HEK293 (cell line): Measurements from ENCODE around the gene HAND1.

Source experiments
- CTCF ChIA-PET: fragments of 350-600 bp; formaldehyde crosslinking; extraction: SDS; loops from one replicate; lab custom pipeline; 2021; ENCODE audit warnings: antibody characterized with exemption; lab: Yijun Ruan, JAX
- POLR2A ChIA-PET: fragments of 300-600 bp; formaldehyde crosslinking; extraction: SDS; loops from one replicate; lab custom pipeline; 2020; ENCODE audit warnings: antibody characterized with exemption, inconsistent platforms; lab: Yijun Ruan, JAX
- H3K27ac ChIP-seq: fragments of 200-500 bp; sonication (Bioruptor generic); 2 replicates; pipeline ENCODE4 v1.5.1; 2014; ENCODE audit warnings: low read depth, low read length, control low read depth, inconsistent platforms; ENCODE audit errors: extremely low read depth
- H3K36me3 ChIP-seq, 2 experiments: fragments of 200-500 bp in 1 of 2; sonication (Bioruptor generic) in 1 of 2; 1 replicate in 1 of 2; 2 replicates in 1 of 2; pipeline ENCODE4 v1.5.1; 2014 to 2017; ENCODE audit warnings: inconsistent platforms in 2 of 2, low read length in 2 of 2; ENCODE audit not compliant: control insufficient read depth in 2 of 2, insufficient read depth in 1 of 2
- H3K4me1 ChIP-seq: fragments of 200-500 bp; sonication (Bioruptor generic); 2 replicates; pipeline ENCODE4 v1.5.1; 2014; ENCODE audit warnings: mild to moderate bottlenecking, low read length, inconsistent platforms; ENCODE audit not compliant: control insufficient read depth, insufficient read depth
- H3K4me3 ChIP-seq: 2 replicates; pipeline ENCODE4 v1.5.1; 2011; ENCODE audit warnings: low read depth, mild to moderate bottlenecking, control low read depth, low read length, moderate library complexity
- H3K9me3 ChIP-seq: fragments of 200-500 bp; sonication (Bioruptor generic); 2 replicates; pipeline ENCODE4 v1.5.1; 2014; ENCODE audit warnings: low read depth, low read length, inconsistent platforms; ENCODE audit not compliant: control insufficient read depth, insufficient read depth
- BCL11A ChIP-seq: fragments of 450-650 bp; formaldehyde crosslinking; IDR thresholded peaks from 2 replicates; pipeline ENCODE4 v1.5.1; 2016; ENCODE audit warnings: low read depth, missing biosample characterization, missing genetic modification characterization
- FEZF1 ChIP-seq: fragments of 450-650 bp; formaldehyde crosslinking; IDR thresholded peaks from 2 replicates; pipeline ENCODE4 v1.5.1; 2016; ENCODE audit warnings: missing biosample characterization, missing genetic modification characterization
- KLF10 ChIP-seq: fragments of 450-650 bp; IDR thresholded peaks from 2 replicates; pipeline ENCODE4 v1.5.1; 2018; ENCODE audit warnings: missing biosample characterization, mild to moderate bottlenecking, missing genetic modification characterization
- OVOL3 ChIP-seq: fragments of 450-650 bp; formaldehyde crosslinking; IDR thresholded peaks from 2 replicates; pipeline ENCODE4 v1.5.1; 2016; ENCODE audit warnings: missing biosample characterization, missing genetic modification characterization
- PRDM1 ChIP-seq: fragments of 450-650 bp; formaldehyde crosslinking; IDR thresholded peaks from 2 replicates; pipeline ENCODE4; 2016; ENCODE audit warnings: missing biosample characterization, missing genetic modification characterization
- SALL2 ChIP-seq: fragments of 450-650 bp; formaldehyde crosslinking; IDR thresholded peaks from 2 replicates; pipeline ENCODE4 v1.5.0; 2017; ENCODE audit warnings: missing biosample characterization, mild to moderate bottlenecking, missing genetic modification characterization, borderline replicate concordance
- SCRT2 ChIP-seq: fragments of 450-650 bp; formaldehyde crosslinking; IDR thresholded peaks from 2 replicates; pipeline ENCODE4 v1.5.1; 2016; ENCODE audit warnings: missing biosample characterization, missing genetic modification characterization
- TCF7L2 ChIP-seq: IDR thresholded peaks from 2 replicates; pipeline ENCODE4 v1.6.1; 2011; ENCODE audit warnings: low read depth, mild to moderate bottlenecking, inconsistent platforms, low read length, moderate library complexity, borderline replicate concordance
- YY2 ChIP-seq: fragments of 450-650 bp; formaldehyde crosslinking; IDR thresholded peaks from 2 replicates; pipeline ENCODE4 v1.5.1; 2016; ENCODE audit warnings: missing biosample characterization, missing genetic modification characterization
- ZBTB21 ChIP-seq: fragments of 450-650 bp; formaldehyde crosslinking; IDR thresholded peaks from 2 replicates; pipeline ENCODE4 v1.5.1; 2017; ENCODE audit warnings: missing biosample characterization, missing genetic modification characterization
- ZBTB7A ChIP-seq: fragments of 450-650 bp; formaldehyde crosslinking; IDR thresholded peaks from 2 replicates; pipeline ENCODE4 v1.5.1; 2016; ENCODE audit warnings: low read depth, missing biosample characterization, missing genetic modification characterization
- ZBTB8A ChIP-seq: fragments of 450-650 bp; formaldehyde crosslinking; IDR thresholded peaks from 2 replicates; pipeline ENCODE4 v1.5.1; 2016; ENCODE audit warnings: missing biosample characterization, missing genetic modification characterization
- ZIC2 ChIP-seq: fragments of 450-650 bp; formaldehyde crosslinking; IDR thresholded peaks from 2 replicates; pipeline ENCODE4 v1.5.1; 2016; ENCODE audit warnings: missing biosample characterization, missing genetic modification characterization
- ZNF223 ChIP-seq: fragments of 450-650 bp; formaldehyde crosslinking; IDR thresholded peaks from 2 replicates; pipeline ENCODE4 v1.5.1; 2016; ENCODE audit warnings: missing biosample characterization, missing genetic modification characterization
- ZNF362 ChIP-seq: fragments of 450-650 bp; formaldehyde crosslinking; IDR thresholded peaks from 2 replicates; pipeline ENCODE4 v1.5.1; 2016; ENCODE audit warnings: missing biosample characterization, missing genetic modification characterization
- ZNF585B ChIP-seq: fragments of 450-650 bp; formaldehyde crosslinking; IDR thresholded peaks from 2 replicates; pipeline ENCODE4 v1.5.1; 2016; ENCODE audit warnings: missing biosample characterization, missing genetic modification characterization
- ZNF768 ChIP-seq: fragments of 450-650 bp; formaldehyde crosslinking; IDR thresholded peaks from 2 replicates; pipeline ENCODE4 v1.5.1; 2018; ENCODE audit warnings: missing biosample characterization, mild to moderate bottlenecking, missing genetic modification characterization
- ZNF837 ChIP-seq: fragments of 450-650 bp; formaldehyde crosslinking; IDR thresholded peaks from 2 replicates; pipeline ENCODE4 v1.5.1; 2016; ENCODE audit warnings: missing biosample characterization, missing genetic modification characterization
- ZSCAN18 ChIP-seq: fragments of 450-650 bp; formaldehyde crosslinking; IDR thresholded peaks from 2 replicates; pipeline ENCODE4 v1.5.1; 2016; ENCODE audit warnings: missing biosample characterization, missing genetic modification characterization
- ZSCAN23 ChIP-seq: fragments of 450-650 bp; formaldehyde crosslinking; IDR thresholded peaks from 2 replicates; pipeline ENCODE4 v1.5.1; 2016; ENCODE audit warnings: missing biosample characterization, missing genetic modification characterization

The HAND1 gene

GRCh38 chr5:154518438-154518867, 40.4 kb upstream of the HAND1 start (continued):
- TF ChIP-seq ZNF837 (tag by site-specific recombination) (no peak), PRDM1 (tag by site-specific recombination) (no peak), SCRT2 (tag by site-specific recombination) (no peak), FEZF1 (tag by site-specific recombination) (no peak), YY2 (tag by site-specific recombination) (no peak), ZNF223 (no peak), KLF10 (tag by site-specific recombination) (no peak), ZNF362 (no peak)

- Histone ChIP-seq H3K9me3 (no peaks in the 10 kb centered on the region), H3K27ac (no peak overlapping the region), H3K36me3 (no peaks in the 10 kb centered on the region), H3K4me3 (no peak overlapping the region), H3K4me1 (no peaks in the 10 kb centered on the region)
- CTCF ChIA-PET = interaction anchor here (0.8 to 1.0 kb wide), 2 partner anchors 13 to 58 kb away, joined by 3 read pairs; no protein-coding TSS in a partner anchor
- TF ChIP-seq ZNF585B (tag by site-specific recombination) (no peak), ZNF768 (tag by site-specific recombination) (peak; percentile 88; the same call in 1 of the 2 replicates), ZBTB21 (tag by site-specific recombination) (no peak), SALL2 (tag by site-specific recombination) (no peak), ZSCAN18 (no peak)
- POLR2A ChIA-PET = no interaction called here
These were observed 39.9 kb upstream of the HAND1 start for GRCh38 chr5:154517810-154518437.

- TF ChIP-seq ZSCAN23 (tag by site-specific recombination) (no peak), TCF7L2 (no peak), ZBTB7A (tag by site-specific recombination) (no peak), ZIC2 (peak; percentile 81), KLF10 (tag by site-specific recombination) (no peak), OVOL3 (tag by site-specific recombination) (no peak), BCL11A (tag by site-specific recombination) (no peak), YY2 (tag by site-specific recombination) (no peak), ZBTB8A (peak; percentile 54; the same call in 1 of the 2 replicates)
These were observed 39.2 kb upstream of the HAND1 start for GRCh38 chr5:154517181-154517580.

More at GRCh38 chr5:154517181-154517580, 39.2 kb upstream of the HAND1 start:
- ChIA-PET POLR2A (no interaction called here), CTCF (interaction anchor here (0.6 to 0.8 kb wide), 2 partner anchors 12 to 47 kb away, joined by 3 read pairs; no protein-coding TSS in a partner anchor)
- H3K4me3 ChIP-seq = no peak overlapping the region
- H3K9me3 ChIP-seq = no peaks in the 10 kb centered on the region
- no peaks in the 10 kb centered on the region for H3K36me3 ChIP-seq
- no peaks in the 10 kb centered on the region for H3K4me1 ChIP-seq
- H3K27ac ChIP-seq = no peak overlapping the region
